Suprapubic skin (tissue), 4 donors: ENCODE measurements around the gene RAPGEF2. TPM values are rescaled to one million over a fixed set of nuclear protein-coding genes. Genes with fewer than 3 reads are reported as not detected.

Source experiments
- DNase-seq, 2 donors: peaks; one replicate each; pipeline ENCODE4 v3.0.0-alpha.2; 2019; ENCODE audit warnings: low spot score in 2 of 2
- H3K27ac ChIP-seq: fragments of 200-600 bp; sonication (generic); one replicate; pipeline ENCODE4 v1.5.1; 2019
- H3K27me3 ChIP-seq: fragments of 200-600 bp; sonication (generic); one replicate; pipeline ENCODE4 v1.5.1; 2019
- H3K36me3 ChIP-seq: fragments of 200-600 bp; sonication (generic); one replicate; pipeline ENCODE4 v1.5.1; 2019
- H3K4me1 ChIP-seq: fragments of 200-600 bp; sonication (generic); one replicate; pipeline ENCODE4 v1.5.1; 2019
- H3K4me3 ChIP-seq: fragments of 200-600 bp; sonication (generic); one replicate; pipeline ENCODE4 v1.5.1; 2019; ENCODE audit warnings: mild to moderate bottlenecking
- H3K9me3 ChIP-seq: fragments of 200-600 bp; sonication (generic); one replicate; pipeline ENCODE4 v1.5.1; 2019
- EP300 ChIP-seq: sonication (generic); formaldehyde crosslinking; IDR thresholded peaks from one replicate; pipeline ENCODE4 v1.6.1; 2017; ENCODE audit warnings: antibody characterized with exemption
- POLR2A ChIP-seq, 2 donors: fragments of 450-650 bp; IDR thresholded peaks; one replicate each; pipeline ENCODE4 v1.6.1; 2017; ENCODE audit warnings: antibody characterized with exemption in 2 of 2, mild to moderate bottlenecking in 2 of 2, moderate library complexity in 2 of 2
- POLR2AphosphoS5 ChIP-seq, 3 donors: sonication (generic); formaldehyde crosslinking; IDR thresholded peaks; one replicate each; pipeline ENCODE4 v1.6.1; 2017; ENCODE audit warnings: antibody characterized with exemption in 3 of 3
- WGBS: methylation state at CpG from one replicate; pipeline ENCODE4 v1.1.5; 2018; 5-methylcytosine and 5-hydroxymethylcytosine counted together
- total RNA-seq, 4 donors: library from RNA; depleted of rRNA; stranded (reverse); fragments of >200 nt; gene quantifications; one replicate each; pipeline ENCODE4 v1.1.0, GENCODE V29; 2016
- TF ChIP-seq, protein P1 (sequence below), 2 donors: fragments of 200-600 bp in 1 of 2; fragments of 450-650 bp in 1 of 2; sonication (generic) in 1 of 2; IDR thresholded peaks; one replicate each; pipeline ENCODE4 v1.5.1; 2016 to 2019; ENCODE audit warnings: antibody characterized with exemption in 2 of 2, mild to moderate bottlenecking in 1 of 2, moderate library complexity in 1 of 2

The RAPGEF2 gene
- total RNA-seq, 4 donors from 2014 or later: 31.3 to 62.4 (median 43.5) TPM

DNA sequence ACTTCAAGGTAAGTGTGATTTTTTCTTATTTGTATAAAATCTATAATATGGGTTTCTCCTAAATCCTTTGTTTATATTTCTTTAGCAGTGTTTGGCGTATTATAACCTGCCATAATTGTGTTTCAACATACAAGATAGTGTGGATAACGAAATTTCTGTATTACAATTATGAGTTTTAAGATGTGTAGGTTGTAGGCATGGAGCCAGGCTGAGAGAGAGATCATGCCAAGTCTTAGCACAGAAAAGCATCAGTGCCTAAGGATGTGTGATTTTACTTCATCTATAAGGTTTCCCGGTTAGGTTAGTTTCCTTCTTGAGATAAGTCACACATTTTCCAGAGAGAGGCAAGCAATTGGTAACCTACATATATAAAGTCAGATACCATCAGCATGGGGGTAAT is 161.2 kb downstream of the RAPGEF2 start:
- DNase-seq: no peak
- WGBS: 55% methylated on average over 3 of the region's 3 CpGs
- peaks cover 19% of the 10 kb centered on the region for H3K4me1 ChIP-seq
- TF ChIP-seq, protein P1, sequence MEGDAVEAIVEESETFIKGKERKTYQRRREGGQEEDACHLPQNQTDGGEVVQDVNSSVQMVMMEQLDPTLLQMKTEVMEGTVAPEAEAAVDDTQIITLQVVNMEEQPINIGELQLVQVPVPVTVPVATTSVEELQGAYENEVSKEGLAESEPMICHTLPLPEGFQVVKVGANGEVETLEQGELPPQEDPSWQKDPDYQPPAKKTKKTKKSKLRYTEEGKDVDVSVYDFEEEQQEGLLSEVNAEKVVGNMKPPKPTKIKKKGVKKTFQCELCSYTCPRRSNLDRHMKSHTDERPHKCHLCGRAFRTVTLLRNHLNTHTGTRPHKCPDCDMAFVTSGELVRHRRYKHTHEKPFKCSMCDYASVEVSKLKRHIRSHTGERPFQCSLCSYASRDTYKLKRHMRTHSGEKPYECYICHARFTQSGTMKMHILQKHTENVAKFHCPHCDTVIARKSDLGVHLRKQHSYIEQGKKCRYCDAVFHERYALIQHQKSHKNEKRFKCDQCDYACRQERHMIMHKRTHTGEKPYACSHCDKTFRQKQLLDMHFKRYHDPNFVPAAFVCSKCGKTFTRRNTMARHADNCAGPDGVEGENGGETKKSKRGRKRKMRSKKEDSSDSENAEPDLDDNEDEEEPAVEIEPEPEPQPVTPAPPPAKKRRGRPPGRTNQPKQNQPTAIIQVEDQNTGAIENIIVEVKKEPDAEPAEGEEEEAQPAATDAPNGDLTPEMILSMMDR (IDR thresholded peaks at IDR 0.05): no peak
- TF ChIP-seq POLR2AphosphoS5 (IDR thresholded peaks at IDR 0.05) (no peak), POLR2A (IDR thresholded peaks at IDR 0.05) (no peak), EP300 (no peak)
- no peak overlapping the region for H3K4me3 ChIP-seq
- H3K27me3 ChIP-seq: no peaks in the 10 kb centered on the region
- H3K9me3 ChIP-seq: no peaks in the 10 kb centered on the region
- H3K27ac ChIP-seq: no peak overlapping the region
- H3K36me3 ChIP-seq: no peaks in the 10 kb centered on the region

DNA sequence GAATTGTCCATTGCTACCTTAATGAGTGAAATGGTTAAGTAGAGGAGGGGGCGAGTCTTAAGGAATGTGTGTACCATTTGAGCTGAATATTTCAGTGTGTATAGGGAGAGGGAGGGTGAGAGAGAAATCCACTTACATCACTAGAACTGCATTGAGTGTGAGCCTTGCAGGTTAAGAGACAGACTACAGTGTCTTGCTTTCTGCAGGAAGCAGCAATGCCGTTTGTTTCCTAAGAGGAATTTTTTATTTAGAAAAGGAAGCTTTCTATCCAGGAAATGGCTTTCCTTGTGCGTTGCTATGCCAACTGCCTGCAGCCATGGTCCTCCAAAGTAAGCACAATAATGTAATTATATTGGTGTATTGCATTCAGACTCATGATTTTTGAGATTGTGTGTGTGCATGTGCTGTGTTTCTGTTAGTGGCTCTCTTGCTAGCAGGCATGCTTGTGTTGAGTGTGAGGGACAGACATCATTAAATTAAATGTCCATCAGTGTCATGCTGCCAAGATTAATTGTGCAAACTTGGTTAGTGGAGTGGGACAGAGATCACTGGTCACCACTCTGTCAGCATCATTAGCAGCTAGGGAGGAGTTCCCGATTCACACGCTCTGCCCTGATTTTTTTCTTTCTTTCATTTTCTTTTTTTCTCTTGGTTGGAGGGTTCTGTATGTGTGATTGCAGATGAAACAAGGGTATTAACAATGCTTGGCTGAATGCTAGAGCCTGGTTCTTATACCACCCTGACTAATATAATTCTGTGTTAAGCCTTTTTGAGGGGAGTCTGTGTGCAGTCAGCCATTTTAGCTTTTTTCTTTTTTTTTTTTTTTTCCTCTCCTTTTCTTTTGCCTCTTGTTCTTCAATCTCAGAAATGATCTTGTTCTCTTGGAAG is 164.3 kb downstream of the RAPGEF2 start:
- no peaks in the 10 kb centered on the region for H3K36me3 ChIP-seq
- peak overlapping the region; percentile 8 for H3K27ac ChIP-seq
- WGBS: 50% methylated on average over 5 of the region's 5 CpGs
- no peaks in the 10 kb centered on the region for H3K27me3 ChIP-seq
- TF ChIP-seq POLR2A (IDR thresholded peaks at IDR 0.05) (no peak), EP300 (no peak), POLR2AphosphoS5 (IDR thresholded peaks at IDR 0.05) (no peak)
- TF ChIP-seq, protein P1 (IDR thresholded peaks at IDR 0.05): no peak
- peak overlapping the region; percentile 0 for H3K4me3 ChIP-seq
- no peaks in the 10 kb centered on the region for H3K9me3 ChIP-seq
- no peak for DNase-seq
- H3K4me1 ChIP-seq: peaks cover 32% of the 10 kb centered on the region

DNA sequence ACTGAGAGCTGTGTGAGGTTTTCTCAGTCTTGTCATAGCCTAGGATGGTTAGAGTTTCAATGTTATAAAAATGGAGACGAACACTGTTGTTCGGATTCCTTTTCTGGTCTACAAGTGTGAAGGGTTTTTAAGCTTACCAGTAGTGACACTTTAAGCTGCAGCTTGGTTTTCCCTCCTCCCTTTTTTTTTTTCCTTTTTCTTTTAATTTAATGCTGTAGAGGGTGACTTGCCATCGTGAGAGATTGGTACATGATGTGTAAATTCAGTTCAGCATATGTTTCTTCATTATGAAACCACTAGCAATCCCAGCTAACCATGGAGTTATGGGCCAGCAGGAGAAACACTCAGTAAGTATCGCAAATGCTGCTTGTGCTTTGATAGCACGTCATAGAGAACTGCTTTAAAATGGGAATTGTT is 165.0 kb downstream of the RAPGEF2 start:
- TF ChIP-seq POLR2AphosphoS5 (IDR thresholded peaks at IDR 0.05) (no peak), POLR2A (IDR thresholded peaks at IDR 0.05) (no peak), EP300 (no peak)
- TF ChIP-seq, protein P1 (IDR thresholded peaks at IDR 0.05): no peak
- WGBS: 76% methylated on average over 5 of the region's 5 CpGs
- peak overlapping the region; percentile 8 for H3K27ac ChIP-seq
- peaks cover 34% of the 10 kb centered on the region for H3K4me1 ChIP-seq
- no peak for DNase-seq
- no peaks in the 10 kb centered on the region for H3K9me3 ChIP-seq
- no peaks in the 10 kb centered on the region for H3K36me3 ChIP-seq
- H3K4me3 ChIP-seq: peak overlapping the region; percentile 0
- no peaks in the 10 kb centered on the region for H3K27me3 ChIP-seq

DNA sequence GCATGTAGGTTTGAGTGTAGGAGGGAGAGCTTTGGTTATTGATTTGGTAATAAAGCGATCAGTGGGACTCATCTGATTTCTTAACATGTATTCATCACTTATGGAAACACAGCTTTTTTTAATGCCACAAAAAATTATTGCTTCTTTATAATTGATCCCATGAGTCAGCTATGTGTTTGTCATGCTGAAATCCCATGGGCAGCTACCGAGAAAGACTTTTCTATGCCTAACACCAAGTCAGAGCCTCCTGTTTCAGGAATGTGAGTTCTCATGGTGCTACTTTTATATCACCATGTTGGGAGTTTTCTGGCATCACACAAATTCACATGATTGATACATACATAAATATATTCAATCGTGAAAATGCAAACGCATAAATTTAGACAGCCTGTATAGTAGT is 165.7 kb downstream of the RAPGEF2 start:
- TF ChIP-seq, protein P1 (IDR thresholded peaks at IDR 0.05): no peak
- TF ChIP-seq POLR2A (IDR thresholded peaks at IDR 0.05): no peak
- TF ChIP-seq POLR2AphosphoS5 (IDR thresholded peaks at IDR 0.05): no peak
- no peak for TF ChIP-seq EP300
- Histone ChIP-seq H3K36me3 (no peaks in the 10 kb centered on the region), H3K9me3 (no peaks in the 10 kb centered on the region), H3K4me3 (no peak overlapping the region), H3K4me1 (peaks cover 41% of the 10 kb centered on the region), H3K27ac (no peak overlapping the region), H3K27me3 (no peaks in the 10 kb centered on the region)
- DNase-seq: no peak
- 83% methylated on average over 4 of the region's 4 CpGs for WGBS

DNA sequence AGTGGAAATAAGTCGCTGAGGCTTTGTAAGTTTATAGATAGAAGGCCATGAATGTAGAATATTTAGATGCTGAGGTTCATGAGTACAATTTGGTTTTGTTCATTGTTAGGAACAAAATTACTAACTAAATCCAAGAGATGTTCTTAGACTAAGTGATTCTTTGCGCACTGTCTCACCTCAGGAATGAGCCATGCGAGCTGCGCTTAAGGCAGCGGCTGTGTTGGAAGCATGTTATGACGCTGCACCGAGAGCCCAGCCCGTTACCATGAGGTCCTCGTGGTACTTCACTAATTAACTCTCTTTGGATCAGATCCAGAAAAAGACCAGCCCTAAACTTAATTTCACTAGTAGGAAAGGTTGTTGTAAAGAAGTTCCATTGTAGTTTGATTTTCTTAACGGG is 166.2 kb downstream of the RAPGEF2 start:
- no peak for TF ChIP-seq POLR2A (IDR thresholded peaks at IDR 0.05)
- no peak for TF ChIP-seq EP300
- TF ChIP-seq, protein P1 (IDR thresholded peaks at IDR 0.05): no peak
- TF ChIP-seq POLR2AphosphoS5 (IDR thresholded peaks at IDR 0.05): no peak
- peaks cover 45% of the 10 kb centered on the region for H3K4me1 ChIP-seq
- H3K27ac ChIP-seq: no peak overlapping the region
- no peaks in the 10 kb centered on the region for H3K27me3 ChIP-seq
- no peaks in the 10 kb centered on the region for H3K36me3 ChIP-seq
- no peak overlapping the region for H3K4me3 ChIP-seq
- H3K9me3 ChIP-seq: no peaks in the 10 kb centered on the region
- WGBS: 87% methylated on average over 10 of the region's 10 CpGs
- DNase-seq: no peak
